ENCODE data around the gene USH1G.
A peak's percentile ranks its signal among the peaks of the same experiment; 100 is the strongest.

USH1G gene

GRCh38 chr17:74922694-74923537 lies at the start of gene USH1G:
TSS of gene USH1G (minus strand) at chr17:74923255. CDS start at chr17:74923073, 182 bp downstream.
- H3K27ac ChIP-seq: no peak within 1 kb of the TSS

GRCh38 chr17:74972107-74972972 lies 49.3 kb upstream of the USH1G start, which contains the start of gene HID1:
TSS of gene HID1 (minus strand) at chr17:74972759. CDS start at chr17:74972656, 103 bp downstream.
- TF ChIP-seq CTCF (IDR thresholded peaks at IDR 0.05) (no peak), ZFX (IDR thresholded peaks at IDR 0.05; ENCODE audit: borderline replicate concordance) (no peak)
- peak within 1 kb of the TSS; percentile 91 for H3K27ac ChIP-seq

More at GRCh38 chr17:74922694-74923537, at the start of gene USH1G:
- no peak for TF ChIP-seq CTCF (IDR thresholded peaks at IDR 0.05)
- no peak for TF ChIP-seq ZFX (IDR thresholded peaks at IDR 0.05; ENCODE audit: borderline replicate concordance)

- TF ChIP-seq CTCF (IDR thresholded peaks at IDR 0.05) (no peak), ZFX (IDR thresholded peaks at IDR 0.05; ENCODE audit: borderline replicate concordance) (no peak)
- peak overlapping the region; percentile 91 for H3K27ac ChIP-seq
Measured at GRCh38 chr17:74971842-74972106, 48.7 kb upstream of the USH1G start.

GRCh38 chr17:74971069-74971841 lies 48.2 kb upstream of the USH1G start:
- peak overlapping the region; percentile 91 for H3K27ac ChIP-seq
- TF ChIP-seq ZFX (IDR thresholded peaks at IDR 0.05; ENCODE audit: borderline replicate concordance) (no peak), CTCF (IDR thresholded peaks at IDR 0.05) (no peak)

- peak overlapping the region; percentile 91 for H3K27ac ChIP-seq
- no peak for TF ChIP-seq CTCF (IDR thresholded peaks at IDR 0.05)
- no peak for TF ChIP-seq ZFX (IDR thresholded peaks at IDR 0.05; ENCODE audit: borderline replicate concordance)
Measured at GRCh38 chr17:74970395-74970794, 47.3 kb upstream of the USH1G start.

- peak overlapping the region; percentile 91 for H3K27ac ChIP-seq
Measured at GRCh38 chr17:74969501-74969900, 46.4 kb upstream of the USH1G start.

- TF ChIP-seq ZFX (IDR thresholded peaks at IDR 0.05; ENCODE audit: borderline replicate concordance): no peak
- no peak for TF ChIP-seq CTCF (IDR thresholded peaks at IDR 0.05)
- peak overlapping the region; percentile 91 for H3K27ac ChIP-seq
Measured at GRCh38 chr17:74968361-74968780, 45.3 kb upstream of the USH1G start.
